PC-9 (cell line): ENCODE data around the gene CXCR5.

Source experiments
- CTCF ChIP-seq: fragments of 200-600 bp; sonication (generic); conservative IDR thresholded peaks from 2 replicates; pipeline ENCODE4 v1.6.1; 2017; ENCODE audit warnings: mixed run types, antibody characterized with exemption, mild to moderate bottlenecking, moderate library complexity
- EZH2 ChIP-seq: fragments of 200-600 bp; sonication (generic); IDR thresholded peaks from 2 replicates; pipeline ENCODE4 v1.8.0; 2017; ENCODE audit warnings: antibody characterized with exemption, low read depth

DNA sequence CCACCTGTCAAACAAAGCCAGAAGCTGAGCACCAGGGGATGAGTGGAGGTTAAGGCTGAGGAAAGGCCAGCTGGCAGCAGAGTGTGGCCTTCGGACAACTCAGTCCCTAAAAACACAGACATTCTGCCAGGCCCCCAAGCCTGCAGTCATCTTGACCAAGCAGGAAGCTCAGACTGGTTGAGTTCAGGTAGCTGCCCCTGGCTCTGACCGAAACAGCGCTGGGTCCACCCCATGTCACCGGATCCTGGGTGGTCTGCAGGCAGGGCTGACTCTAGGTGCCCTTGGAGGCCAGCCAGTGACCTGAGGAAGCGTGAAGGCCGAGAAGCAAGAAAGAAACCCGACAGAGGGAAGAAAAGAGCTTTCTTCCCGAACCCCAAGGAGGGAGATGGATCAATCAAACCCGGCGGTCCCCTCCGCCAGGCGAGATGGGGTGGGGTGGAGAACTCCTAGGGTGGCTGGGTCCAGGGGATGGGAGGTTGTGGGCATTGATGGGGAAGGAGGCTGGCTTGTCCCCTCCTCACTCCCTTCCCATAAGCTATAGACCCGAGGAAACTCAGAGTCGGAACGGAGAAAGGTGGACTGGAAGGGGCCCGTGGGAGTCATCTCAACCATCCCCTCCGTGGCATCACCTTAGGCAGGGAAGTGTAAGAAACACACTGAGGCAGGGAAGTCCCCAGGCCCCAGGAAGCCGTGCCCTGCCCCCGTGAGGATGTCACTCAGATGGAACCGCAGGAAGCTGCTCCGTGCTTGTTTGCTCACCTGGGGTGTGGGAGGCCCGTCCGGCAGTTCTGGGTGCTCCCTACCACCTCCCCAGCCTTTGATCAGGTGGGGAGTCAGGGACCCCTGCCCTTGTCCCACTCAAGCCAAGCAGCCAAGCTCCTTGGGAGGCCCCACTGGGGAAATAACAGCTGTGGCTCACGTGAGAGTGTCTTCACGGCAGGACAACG, 11.7 kb downstream of the CXCR5 start:
- no peak for TF ChIP-seq CTCF
- TF ChIP-seq EZH2, result no peak
